Fibroblast of lung (primary cell): ENCODE data around the gene ZNF283. TPM values are rescaled to one million over a fixed set of nuclear protein-coding genes. Genes with fewer than 3 reads are reported as not detected.

Experiments
- DNase-seq, 2 donors: peaks; one replicate each; pipeline versions ENCODE4 v3.0.0 to v3.0.0-alpha.2; 2010; ENCODE audit warnings: low read depth in 2 of 2
- H2AFZ ChIP-seq: 2 replicates; pipeline ENCODE4 v1.5.1; 2012; ENCODE audit warnings: low read length, control low read depth, inconsistent platforms
- H3K27ac ChIP-seq: 2 replicates; pipeline ENCODE4 v1.5.1; 2011; ENCODE audit warnings: low read length, control low read depth; ENCODE audit not compliant: insufficient read depth
- H3K27me3 ChIP-seq: 2 replicates; pipeline ENCODE4 v1.5.1; 2011; ENCODE audit warnings: mild to moderate bottlenecking, low read length; ENCODE audit not compliant: control insufficient read depth, insufficient read depth
- H3K36me3 ChIP-seq: 2 replicates; pipeline ENCODE4 v1.5.1; 2011; ENCODE audit warnings: low read length; ENCODE audit not compliant: control insufficient read depth, insufficient read depth
- H3K4me1 ChIP-seq: 2 replicates; pipeline ENCODE4 v1.5.1; 2011; ENCODE audit warnings: low read length; ENCODE audit not compliant: control insufficient read depth, insufficient read depth; ENCODE audit errors: extremely low read depth
- H3K4me2 ChIP-seq: 2 replicates; pipeline ENCODE4 v1.5.1; 2011; ENCODE audit warnings: low read length, control low read depth; ENCODE audit not compliant: insufficient read depth; ENCODE audit errors: extremely low read depth
- H3K4me3 ChIP-seq, 4 experiments: fragments of 200-600 bp in 1 of 4; sonication (generic) in 1 of 4; replicated peaks in 1 of 4; 2 replicates each; pipeline ENCODE4 v1.5.1; 2011 to 2016; ENCODE audit warnings: low read length in 4 of 4, low read depth in 3 of 4, mild to moderate bottlenecking in 3 of 4, control low read depth in 2 of 4, inconsistent platforms in 1 of 4, mixed read lengths in 1 of 4; ENCODE audit not compliant: insufficient read depth in 1 of 4; ENCODE audit errors: control extremely low read depth in 1 of 4
- H3K79me2 ChIP-seq: 2 replicates; pipeline ENCODE4 v1.5.1; 2012; ENCODE audit warnings: mild to moderate bottlenecking, low read length, inconsistent platforms; ENCODE audit not compliant: control insufficient read depth, insufficient read depth
- H3K9ac ChIP-seq: 2 replicates; pipeline ENCODE4 v1.5.1; 2011; ENCODE audit warnings: mild to moderate bottlenecking, low read length, control low read depth; ENCODE audit not compliant: insufficient read depth
- H3K9me3 ChIP-seq: 2 replicates; pipeline ENCODE4 v1.5.1; 2012; ENCODE audit warnings: low read depth, low read length; ENCODE audit not compliant: control insufficient read depth, insufficient read depth
- H4K20me1 ChIP-seq: 2 replicates; pipeline ENCODE4 v1.5.1; 2011; ENCODE audit warnings: low read length; ENCODE audit not compliant: control insufficient read depth, insufficient read depth; ENCODE audit errors: extremely low read depth
- CTCF ChIP-seq, 2 donors: IDR thresholded peaks in 1 of 2; conservative IDR thresholded peaks in 1 of 2; 1 replicate in 1 of 2; 2 replicates in 1 of 2; pipeline ENCODE4 v1.5.1; 2011 to 2012; ENCODE audit warnings: low read length in 2 of 2, control low read depth in 1 of 2, inconsistent platforms in 1 of 2, low read depth in 1 of 2, mild to moderate bottlenecking in 1 of 2
- EZH2 ChIP-seq: IDR thresholded peaks from 2 replicates; pipeline ENCODE4 v1.5.1; 2012; ENCODE audit warnings: low read length, control low read depth, mild to moderate bottlenecking; ENCODE audit errors: missing control alignments
- polyA plus RNA-seq, 2 donors: library from polyadenylated mRNA; depleted of rRNA in 1 of 2; stranded (reverse) in 1 of 2; unstranded in 1 of 2; fragments of >200 nt; gene quantifications; 2 replicates each; pipeline ENCODE4 v1.2.1, GENCODE V29; 2011 to 2012; ENCODE audit warnings: missing spikeins in 1 of 2
- total RNA-seq: library from RNA; depleted of rRNA; stranded (reverse); fragments of >200 nt; gene quantifications from 2 replicates; pipeline ENCODE4 v1.2.1, GENCODE V29; 2014

ZNF283 gene
- total and polyA plus RNA-seq, 2 donors (not counting 1 experiment from before 2014, with no cell fraction given): 5.8 to 15.2 TPM

- Histone ChIP-seq H3K4me3 (no peak overlapping the region), H3K4me1 (no peaks in the 10 kb centered on the region), H3K27me3 (no peaks in the 10 kb centered on the region), H2AFZ (no peak overlapping the region), H3K27ac (no peak overlapping the region), H4K20me1 (no peaks in the 10 kb centered on the region), H3K4me2 (no peak overlapping the region), H3K79me2 (no peaks in the 10 kb centered on the region), H3K36me3 (no peaks in the 10 kb centered on the region), H3K9me3 (no peaks in the 10 kb centered on the region), H3K9ac (no peak overlapping the region)
- TF ChIP-seq EZH2: no peak
- TF ChIP-seq CTCF (conservative IDR thresholded peaks at IDR 0.05 in 1 of 2, IDR thresholded peaks at IDR 0.05 in 1 of 2; ENCODE audit: low read depth in 1 of 2, low read length in 2 of 2): no peak
- DNase-seq: no peak
These were observed 68.7 kb downstream of the ZNF283 start for GRCh38 chr19:43895727-43896308.

Other genes starting within 250 kb of the ZNF283 start
- 11.6 and 12.2 TPM in 2 replicates for gene IRGQ, start 231.2 kb upstream of the ZNF283 start, total RNA-seq
- gene IRGQ, start 231.2 kb upstream of the ZNF283 start, polyA plus RNA-seq: 11.7 TPM in 2 replicates
- gene ZNF576, start 230.7 kb upstream of the ZNF283 start, total RNA-seq: 8.7 and 9.7 TPM in 2 replicates
- gene ZNF576, start 230.7 kb upstream of the ZNF283 start, polyA plus RNA-seq: 7.0 and 10.3 TPM in 2 replicates
- under 0.01 TPM in 1 of 2 replicates, not detected in the other for gene SRRM5, start 215.2 kb upstream of the ZNF283 start, total RNA-seq
- 0.03 and 0.06 TPM in 2 replicates for gene SRRM5, start 215.2 kb upstream of the ZNF283 start, polyA plus RNA-seq
- 38.5 and 43.9 TPM in 2 replicates for gene ZNF428, start 207.7 kb upstream of the ZNF283 start, total RNA-seq
- gene ZNF428, start 207.7 kb upstream of the ZNF283 start, polyA plus RNA-seq: 14.0 and 17.2 TPM in 2 replicates
- 1.5 and 2.1 TPM in 2 replicates for gene CADM4, start 187.5 kb upstream of the ZNF283 start, total RNA-seq
- gene CADM4, start 187.5 kb upstream of the ZNF283 start, polyA plus RNA-seq: 0.49 and 1.5 TPM in 2 replicates
- 31.1 and 48.1 TPM in 2 replicates for gene PLAUR, start 157.2 kb upstream of the ZNF283 start, total RNA-seq
- 64.6 and 83.9 TPM in 2 replicates for gene PLAUR, start 157.2 kb upstream of the ZNF283 start, polyA plus RNA-seq
- gene IRGC, start 111.2 kb upstream of the ZNF283 start, total RNA-seq: not detected in 2 replicates
- gene IRGC, start 111.2 kb upstream of the ZNF283 start, polyA plus RNA-seq: not detected in 2 replicates
- 5.9 and 6.1 TPM in 2 replicates for gene SMG9, start 72.4 kb upstream of the ZNF283 start, total RNA-seq
- 6.0 and 10.2 TPM in 2 replicates for gene SMG9, start 72.4 kb upstream of the ZNF283 start, polyA plus RNA-seq
- gene KCNN4, start 46.3 kb upstream of the ZNF283 start, total RNA-seq: 0.26 and 0.83 TPM in 2 replicates
- gene KCNN4, start 46.3 kb upstream of the ZNF283 start, polyA plus RNA-seq: 0.41 and 0.53 TPM in 2 replicates
- gene LYPD5, start 24.9 kb upstream of the ZNF283 start, total RNA-seq: 0.50 and 1.0 TPM in 2 replicates
- 0.12 and 0.37 TPM in 2 replicates for gene LYPD5, start 24.9 kb upstream of the ZNF283 start, polyA plus RNA-seq
- gene ZNF404, start 56.6 kb downstream of the ZNF283 start, total RNA-seq: 5.3 and 5.9 TPM in 2 replicates
- 2.0 and 3.8 TPM in 2 replicates for gene ZNF404, start 56.6 kb downstream of the ZNF283 start, polyA plus RNA-seq
- gene ZNF45, start 108.0 kb downstream of the ZNF283 start, total RNA-seq: 18.5 and 22.1 TPM in 2 replicates
- 11.6 and 13.2 TPM in 2 replicates for gene ZNF45, start 108.0 kb downstream of the ZNF283 start, polyA plus RNA-seq
- gene ZNF221, start 123.9 kb downstream of the ZNF283 start, total RNA-seq: 8.5 and 15.2 TPM in 2 replicates
- 2.3 and 2.4 TPM in 2 replicates for gene ZNF221, start 123.9 kb downstream of the ZNF283 start, polyA plus RNA-seq
- 9.0 and 12.2 TPM in 2 replicates for gene ZNF155, start 156.9 kb downstream of the ZNF283 start, total RNA-seq
- gene ZNF155, start 156.9 kb downstream of the ZNF283 start, polyA plus RNA-seq: 5.6 and 7.4 TPM in 2 replicates
- 4.0 and 4.6 TPM in 2 replicates for gene ZNF230, start 175.6 kb downstream of the ZNF283 start, total RNA-seq
- 2.0 and 3.5 TPM in 2 replicates for gene ZNF230, start 175.6 kb downstream of the ZNF283 start, polyA plus RNA-seq
- 12.1 and 13.0 TPM in 2 replicates for gene ZNF222, start 198.1 kb downstream of the ZNF283 start, total RNA-seq
- gene ZNF222, start 198.1 kb downstream of the ZNF283 start, polyA plus RNA-seq: 4.3 and 6.0 TPM in 2 replicates
- 4.6 and 5.3 TPM in 2 replicates for gene ZNF223, start 224.7 kb downstream of the ZNF283 start, total RNA-seq
- 4.3 TPM in 2 replicates for gene ZNF223, start 224.7 kb downstream of the ZNF283 start, polyA plus RNA-seq
- gene ZNF284, start 244.8 kb downstream of the ZNF283 start, total RNA-seq: 3.3 and 4.0 TPM in 2 replicates
- 1.2 and 2.7 TPM in 2 replicates for gene ZNF284, start 244.8 kb downstream of the ZNF283 start, polyA plus RNA-seq